Measurements from ENCODE around the gene CTXND1.

- TF ChIP-seq POLR2AphosphoS5 (IDR thresholded peaks at IDR 0.05) (no peak), POLR2A (IDR thresholded peaks at IDR 0.05) (no peak), EP300 (IDR thresholded peaks at IDR 0.05; ENCODE audit: low read depth) (no peak)
- TF ChIP-seq, protein P1, sequence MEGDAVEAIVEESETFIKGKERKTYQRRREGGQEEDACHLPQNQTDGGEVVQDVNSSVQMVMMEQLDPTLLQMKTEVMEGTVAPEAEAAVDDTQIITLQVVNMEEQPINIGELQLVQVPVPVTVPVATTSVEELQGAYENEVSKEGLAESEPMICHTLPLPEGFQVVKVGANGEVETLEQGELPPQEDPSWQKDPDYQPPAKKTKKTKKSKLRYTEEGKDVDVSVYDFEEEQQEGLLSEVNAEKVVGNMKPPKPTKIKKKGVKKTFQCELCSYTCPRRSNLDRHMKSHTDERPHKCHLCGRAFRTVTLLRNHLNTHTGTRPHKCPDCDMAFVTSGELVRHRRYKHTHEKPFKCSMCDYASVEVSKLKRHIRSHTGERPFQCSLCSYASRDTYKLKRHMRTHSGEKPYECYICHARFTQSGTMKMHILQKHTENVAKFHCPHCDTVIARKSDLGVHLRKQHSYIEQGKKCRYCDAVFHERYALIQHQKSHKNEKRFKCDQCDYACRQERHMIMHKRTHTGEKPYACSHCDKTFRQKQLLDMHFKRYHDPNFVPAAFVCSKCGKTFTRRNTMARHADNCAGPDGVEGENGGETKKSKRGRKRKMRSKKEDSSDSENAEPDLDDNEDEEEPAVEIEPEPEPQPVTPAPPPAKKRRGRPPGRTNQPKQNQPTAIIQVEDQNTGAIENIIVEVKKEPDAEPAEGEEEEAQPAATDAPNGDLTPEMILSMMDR (IDR thresholded peaks at IDR 0.05): no peak
Measured at GRCh38 chr15:80259942-80260510, 8.0 kb upstream of the CTXND1 start.
